RWPE1 (cell line): Measurements from ENCODE around the gene FRMD4A.
"Not testable (repeated sequence)": the region's sequence is repeated elsewhere in the genome, so short reads cannot be mapped to it uniquely, and the experiment has no call there.

ENCODE experiments used
- CTCF ChIA-PET: fragments of 350-600 bp; sonication (Branson Sonifier 250); formaldehyde crosslinking; extraction: SDS; loops from one replicate; lab custom pipeline; 2021; lab: Yijun Ruan, JAX
- POLR2A ChIA-PET: fragments of 400-600 bp; formaldehyde crosslinking; extraction: SDS; loops from one replicate; lab custom pipeline; 2020; ENCODE audit warnings: antibody characterized with exemption; ENCODE audit not compliant: low non-redundant PET; lab: Yijun Ruan, JAX
- DNase-seq: peaks from one replicate; pipeline ENCODE4 v3.0.0; 2012; ENCODE audit warnings: low spot score
- H3K27ac ChIP-seq: fragments of 450-650 bp; 2 replicates; pipeline ENCODE4 v1.5.1; 2017
- TF ChIP-seq, protein P1 (sequence below): fragments of 450-650 bp; conservative IDR thresholded peaks from 2 replicates; pipeline ENCODE4 v1.5.1; 2017; ENCODE audit warnings: low read depth, mild to moderate bottlenecking

FRMD4A gene

DNA sequence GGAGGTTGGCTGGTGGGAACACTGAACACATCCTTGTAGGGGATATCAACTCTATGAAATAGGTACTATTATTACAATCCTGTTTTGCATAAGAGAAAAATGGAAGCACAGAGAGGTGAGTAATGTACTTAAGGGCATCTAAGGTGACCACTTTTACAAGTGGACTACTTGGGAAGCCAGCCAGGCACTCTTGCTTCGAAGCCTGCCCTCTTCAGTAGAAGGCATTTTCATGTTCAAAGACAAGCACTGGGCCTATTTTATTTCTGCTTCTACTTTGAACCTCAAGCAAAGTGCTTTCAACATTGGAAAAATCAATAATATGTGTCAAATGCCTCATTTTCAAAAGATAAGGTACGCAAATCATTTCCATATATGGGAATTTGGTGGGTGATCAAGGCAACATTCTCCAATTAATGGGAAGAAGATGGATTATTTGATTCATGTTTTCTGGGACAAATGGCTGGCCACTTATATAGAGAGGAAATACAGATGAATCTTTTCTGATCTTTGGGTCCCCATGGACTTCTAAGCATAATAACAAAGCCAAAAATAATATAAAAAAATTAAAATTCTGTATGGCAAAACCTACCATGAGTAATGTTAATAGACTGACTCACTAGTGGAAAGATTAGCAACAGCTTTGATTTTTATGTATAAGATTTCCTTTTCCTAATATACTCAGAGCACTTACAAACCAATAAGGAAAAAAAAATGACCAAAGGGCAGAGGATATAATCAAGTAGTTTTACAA, 270.2 kb downstream of the FRMD4A start:
- ChIA-PET POLR2A (no interaction called here), CTCF (interaction anchor here (0.7 kb wide), 1 partner anchor 9 kb away, joined by 4 read pairs; no protein-coding TSS in a partner anchor)

DNA sequence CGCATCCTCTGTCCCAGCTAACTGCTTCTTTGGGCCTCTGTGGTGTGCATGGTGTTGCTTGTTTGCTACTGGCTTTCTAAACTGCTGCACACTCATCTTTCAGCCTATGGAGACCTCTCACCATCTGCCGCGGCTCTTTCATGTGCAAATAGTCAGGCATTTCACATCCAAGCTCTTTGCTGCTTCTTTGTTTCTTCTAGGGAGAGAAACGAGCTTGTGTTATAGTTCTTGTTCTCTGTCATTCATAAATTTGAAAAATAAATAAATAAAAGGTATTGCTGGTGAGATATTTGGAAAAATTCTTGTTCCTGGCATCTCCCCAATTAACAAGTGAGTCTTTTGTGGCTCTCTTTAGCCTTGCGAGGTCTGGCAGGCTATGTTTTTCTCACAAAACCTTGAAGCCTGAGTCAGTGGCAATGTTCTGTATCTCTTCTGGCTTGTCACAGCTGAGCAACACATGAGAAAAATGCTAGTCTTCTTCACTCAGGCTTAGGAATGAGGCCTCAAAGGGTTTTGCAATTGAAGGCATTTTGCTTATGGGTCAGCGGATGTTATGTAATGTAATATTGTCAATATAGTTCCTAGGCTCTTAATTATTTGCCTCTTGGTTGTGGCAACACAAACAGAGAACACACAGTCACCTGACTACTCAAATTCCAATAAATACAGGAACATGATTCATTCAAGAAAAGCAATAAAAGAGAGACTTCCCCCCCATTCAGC, 274.0 kb downstream of the FRMD4A start:
- H3K27ac ChIP-seq, result no peak overlapping the region
- no peak for DNase-seq
- TF ChIP-seq, protein P1, sequence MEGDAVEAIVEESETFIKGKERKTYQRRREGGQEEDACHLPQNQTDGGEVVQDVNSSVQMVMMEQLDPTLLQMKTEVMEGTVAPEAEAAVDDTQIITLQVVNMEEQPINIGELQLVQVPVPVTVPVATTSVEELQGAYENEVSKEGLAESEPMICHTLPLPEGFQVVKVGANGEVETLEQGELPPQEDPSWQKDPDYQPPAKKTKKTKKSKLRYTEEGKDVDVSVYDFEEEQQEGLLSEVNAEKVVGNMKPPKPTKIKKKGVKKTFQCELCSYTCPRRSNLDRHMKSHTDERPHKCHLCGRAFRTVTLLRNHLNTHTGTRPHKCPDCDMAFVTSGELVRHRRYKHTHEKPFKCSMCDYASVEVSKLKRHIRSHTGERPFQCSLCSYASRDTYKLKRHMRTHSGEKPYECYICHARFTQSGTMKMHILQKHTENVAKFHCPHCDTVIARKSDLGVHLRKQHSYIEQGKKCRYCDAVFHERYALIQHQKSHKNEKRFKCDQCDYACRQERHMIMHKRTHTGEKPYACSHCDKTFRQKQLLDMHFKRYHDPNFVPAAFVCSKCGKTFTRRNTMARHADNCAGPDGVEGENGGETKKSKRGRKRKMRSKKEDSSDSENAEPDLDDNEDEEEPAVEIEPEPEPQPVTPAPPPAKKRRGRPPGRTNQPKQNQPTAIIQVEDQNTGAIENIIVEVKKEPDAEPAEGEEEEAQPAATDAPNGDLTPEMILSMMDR, result no peak
- ChIA-PET POLR2A (no interaction called here), CTCF (interaction anchor here (0.6 to 1.1 kb wide), 2 partner anchors 24 to 102 kb away, joined by 3 to 5 read pairs; no protein-coding TSS in a partner anchor)

More for the DNA sequence above, 270.2 kb downstream of the FRMD4A start:
- DNase-seq, result no peak
- TF ChIP-seq, protein P1, result no peak
- H3K27ac ChIP-seq, result no peak overlapping the region

DNA sequence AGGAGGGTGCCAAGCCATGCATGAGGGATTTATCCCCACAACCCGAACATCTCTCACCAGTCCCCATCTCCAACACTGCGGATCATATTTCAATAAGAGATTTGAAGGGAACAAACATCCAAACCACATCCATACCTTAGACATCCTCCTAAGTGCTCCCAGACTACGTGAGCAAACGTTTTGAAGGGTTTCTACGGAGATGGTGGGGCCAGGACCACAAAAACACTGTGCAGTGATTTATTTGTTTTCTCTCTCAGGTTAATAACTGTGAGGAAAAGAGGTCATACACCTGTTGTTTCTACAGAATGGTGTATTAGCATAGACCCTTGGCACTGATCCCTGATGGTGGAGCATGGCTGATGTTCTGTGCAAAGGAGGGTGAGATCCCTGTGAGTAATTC, 277.8 kb downstream of the FRMD4A start:
- no peak overlapping the region for H3K27ac ChIP-seq
- DNase-seq, result no peak
- ChIA-PET POLR2A (no interaction called here), CTCF (no interaction called here)
- TF ChIP-seq, protein P1, result no peak

DNA sequence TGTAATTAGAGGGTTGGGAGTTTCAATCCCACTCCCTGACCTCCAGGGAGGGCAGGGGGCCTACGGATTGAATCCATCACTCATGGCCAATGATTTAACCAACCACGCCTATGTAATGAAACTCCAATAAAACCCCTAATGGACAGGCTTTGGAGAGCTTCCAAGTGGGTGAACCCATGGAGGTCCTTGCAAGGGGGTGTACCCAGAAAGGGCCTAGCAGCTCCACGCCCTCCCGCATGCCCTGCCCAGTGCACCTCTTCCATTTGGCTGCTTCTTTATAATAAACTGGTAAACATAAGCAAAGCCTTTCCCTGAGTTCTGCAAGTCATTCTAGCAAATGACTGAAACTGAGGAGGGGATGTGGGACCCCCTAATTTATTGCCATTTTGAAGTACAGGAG, 280.1 kb downstream of the FRMD4A start:
- POLR2A ChIA-PET, result no interaction called here
- no peak for DNase-seq
- TF ChIP-seq, protein P1, result no peak
- CTCF ChIA-PET, result no interaction called here
- no peak overlapping the region for H3K27ac ChIP-seq

- TF ChIP-seq, protein P1, result no peak
- ChIA-PET CTCF (no interaction called here), POLR2A (no interaction called here)
- no peak for DNase-seq
- no peak overlapping the region for H3K27ac ChIP-seq
These were observed 281.7 kb downstream of the FRMD4A start for GRCh38 chr10:14048930-14049613.

DNA sequence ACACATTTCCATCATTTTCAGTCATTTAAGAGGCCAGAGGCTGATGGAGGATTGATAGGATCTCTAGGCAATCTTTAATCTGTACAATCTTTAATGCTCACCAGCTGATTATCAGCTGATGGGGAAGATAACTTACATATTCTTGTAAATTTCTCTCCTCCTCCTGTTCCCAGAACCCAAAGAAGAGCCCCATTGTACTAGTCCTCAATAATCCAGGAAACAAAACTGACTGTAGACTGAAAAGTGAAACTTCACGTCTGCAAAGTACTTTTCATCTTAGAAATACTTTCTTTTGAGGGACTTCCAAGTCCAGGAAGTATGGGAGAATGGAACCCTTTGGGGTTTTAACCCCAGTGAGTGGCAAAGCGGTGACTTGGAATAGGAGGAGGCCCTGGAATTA, 283.3 kb downstream of the FRMD4A start:
- no peak overlapping the region for H3K27ac ChIP-seq
- no peak for DNase-seq
- TF ChIP-seq, protein P1, result no peak
- ChIA-PET POLR2A (no interaction called here), CTCF (no interaction called here)

DNA sequence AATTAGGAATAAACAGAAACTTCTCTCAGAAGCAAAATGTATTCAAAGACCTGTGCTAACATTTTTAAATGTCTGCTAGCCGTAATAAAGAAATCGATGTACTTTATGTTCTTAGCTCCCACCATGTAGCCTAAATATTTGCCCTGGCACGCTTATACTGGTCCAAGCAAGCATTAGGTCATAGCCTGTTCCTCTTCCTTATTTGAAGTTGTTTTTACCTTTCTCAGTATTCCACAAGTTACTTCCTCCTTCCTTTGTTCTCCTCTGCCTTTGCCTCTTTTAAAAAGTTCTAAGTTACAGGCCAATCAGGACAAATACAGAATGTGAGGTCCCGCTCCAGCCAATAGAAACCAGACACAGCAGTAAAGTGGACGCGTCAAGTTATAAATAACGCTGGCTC, 288.7 kb downstream of the FRMD4A start:
- POLR2A ChIA-PET, H3K27ac ChIP-seq, CTCF ChIA-PET, DNase-seq: not testable (repeated sequence)
